Caco-2 (cell line): Measurements from ENCODE around the gene BHLHE40. TPM values are rescaled to one million over a fixed set of nuclear protein-coding genes. Genes with fewer than 3 reads are reported as not detected.

Source experiments
- BruUV-seq: library from RNA; stranded (reverse); fragments of 400-500 nt; replicated peaks from 2 replicates; lab custom pipeline; 2021; lab: Mats Ljungman, UMichigan
- CTCF ChIA-PET: fragments of 300-600 bp; sonication (Branson Sonifier 250); formaldehyde crosslinking; loops from one replicate; lab custom pipeline; 2022; ENCODE audit warnings: antibody characterized with exemption; lab: Charles Lee
- POLR2A ChIA-PET: fragments of 300-600 bp; sonication (Branson Sonifier 250); formaldehyde crosslinking; loops from one replicate; lab custom pipeline; 2022; ENCODE audit warnings: antibody characterized with exemption; lab: Charles Lee
- DNase-seq, 2 experiments: peaks; one replicate each; pipeline versions ENCODE4 v3.0.0 to v3.0.0-alpha.2; 2020 to 2022
- H3K27me3 ChIP-seq: replicated peaks from 2 replicates; pipeline ENCODE4 v1.6.0; 2011; ENCODE audit warnings: low read length; ENCODE audit not compliant: control insufficient read depth, insufficient read depth
- H3K36me3 ChIP-seq: 2 replicates; pipeline ENCODE4 v1.5.1; 2011; ENCODE audit warnings: low read length; ENCODE audit not compliant: control insufficient read depth, insufficient read depth
- H3K4me1 ChIP-seq: fragments of 250-450 bp; sonication (Bioruptor Pico); 2 replicates; pipeline ENCODE4 v1.5.1; 2020; ENCODE audit warnings: mild to moderate bottlenecking
- H3K4me3 ChIP-seq: 2 replicates; pipeline ENCODE4 v1.5.1; 2011; ENCODE audit warnings: low read depth, mild to moderate bottlenecking, control low read depth, low read length
- H3K9me3 ChIP-seq: fragments of 250-450 bp; sonication (Bioruptor Pico); 2 replicates; pipeline ENCODE4 v1.5.1; 2020; ENCODE audit warnings: mild to moderate bottlenecking, moderate library complexity
- H3K27ac Mint-ChIP-seq: one replicate; pipeline ENCODE4 v1.8.0; 2022; ENCODE audit warnings: mixed read lengths; ENCODE audit not compliant: unreplicated experiment
- H3K27me3 Mint-ChIP-seq: one replicate; pipeline ENCODE4 v1.8.0; 2022; ENCODE audit warnings: mixed read lengths; ENCODE audit not compliant: insufficient read depth, unreplicated experiment
- H3K36me3 Mint-ChIP-seq: one replicate; pipeline ENCODE4 v1.8.0; 2022; ENCODE audit warnings: mild to moderate bottlenecking, mixed read lengths; ENCODE audit not compliant: insufficient read depth, unreplicated experiment
- H3K4me1 Mint-ChIP-seq: one replicate; pipeline ENCODE4 v1.8.0; 2022; ENCODE audit warnings: low read depth, mixed read lengths; ENCODE audit not compliant: unreplicated experiment
- H3K4me3 Mint-ChIP-seq: one replicate; pipeline ENCODE4 v1.8.0; 2022; ENCODE audit warnings: mild to moderate bottlenecking, moderate library complexity, mixed read lengths; ENCODE audit not compliant: unreplicated experiment
- H3K9me3 Mint-ChIP-seq: one replicate; pipeline ENCODE4 v1.8.0; 2022; ENCODE audit warnings: mixed read lengths; ENCODE audit not compliant: unreplicated experiment
- intact Hi-C: fragments of 100-400 bp; cut with micrococcal nuclease; formaldehyde crosslinking; loops from one replicate; pipeline ENCODE4 v1.10.0; 2022; ENCODE audit not compliant: unreplicated experiment
- total RNA-seq: library from RNA; stranded (reverse); gene quantifications from 2 replicates; pipeline ENCODE4 v1.2.3, GENCODE V29; 2022
- TF ChIP-seq, protein P1 (sequence below), 2 experiments: fragments of 200-600 bp in 1 of 2; IDR thresholded peaks; 1 replicate in 1 of 2; 2 replicates in 1 of 2; pipeline versions ENCODE4 v1.5.1 to v1.8.0; 2011 to 2022; ENCODE audit warnings: antibody characterized with exemption in 1 of 2, control low read depth in 1 of 2, inconsistent platforms in 1 of 2, low read depth in 1 of 2, low read length in 1 of 2, mild to moderate bottlenecking in 1 of 2, moderate library complexity in 1 of 2; ENCODE audit not compliant: insufficient read depth in 1 of 2, severe bottlenecking in 1 of 2, unreplicated experiment in 1 of 2

The BHLHE40 gene
- total RNA-seq, 1 experiment from 2014 or later, result 8.5 TPM

DNA sequence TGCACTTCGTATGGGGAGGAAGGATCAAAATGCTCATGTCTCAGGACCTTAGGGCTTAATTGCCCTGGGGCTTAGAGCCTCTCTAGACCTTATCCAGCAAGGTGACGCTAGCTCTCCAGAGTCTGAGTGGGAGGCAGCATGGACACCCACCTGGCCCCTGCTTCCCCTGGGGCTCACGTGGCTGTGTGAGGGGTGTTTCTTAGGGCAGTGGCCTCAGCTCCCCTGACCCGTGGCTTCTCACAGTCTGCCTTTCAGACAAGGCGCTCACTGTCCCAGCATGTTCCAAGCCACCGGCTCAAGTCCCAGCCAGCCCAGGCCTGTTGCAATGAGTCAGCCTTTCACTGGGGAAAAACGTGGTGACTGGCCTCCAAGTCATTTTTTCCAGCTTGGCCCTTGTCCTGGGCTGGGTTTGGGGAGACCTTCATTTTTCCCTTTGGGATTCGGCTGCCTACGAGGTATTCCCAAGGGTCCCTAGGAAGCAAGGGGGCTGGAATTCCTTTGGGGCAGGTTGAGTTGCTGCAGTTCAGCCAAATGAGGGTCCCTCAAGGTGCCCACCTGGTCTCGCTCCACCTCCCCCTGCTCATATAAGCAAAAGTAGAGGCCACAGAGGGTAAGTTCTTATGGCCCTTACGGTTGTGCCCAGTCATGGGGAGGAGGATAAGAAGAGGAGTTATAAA, 15.7 kb downstream of the BHLHE40 start:
- DNase-seq, result no peak
- CTCF ChIA-PET, result interaction anchor here (0.6 to 0.7 kb wide), 2 partner anchors 9 to 283 kb away, joined by 3 to 5 read pairs; no protein-coding TSS in a partner anchor
- no peaks in the 10 kb centered on the region for H3K9me3 ChIP-seq
- Mint-ChIP-seq H3K27ac (no peak overlapping the region), H3K36me3 (peaks cover 6% of the 10 kb centered on the region), H3K4me3 (no peak overlapping the region), H3K4me1 (peaks cover 16% of the 10 kb centered on the region), H3K9me3 (no peaks in the 10 kb centered on the region), H3K27me3 (no peaks in the 10 kb centered on the region)
- H3K36me3 ChIP-seq, result no peaks in the 10 kb centered on the region
- TF ChIP-seq, protein P1, sequence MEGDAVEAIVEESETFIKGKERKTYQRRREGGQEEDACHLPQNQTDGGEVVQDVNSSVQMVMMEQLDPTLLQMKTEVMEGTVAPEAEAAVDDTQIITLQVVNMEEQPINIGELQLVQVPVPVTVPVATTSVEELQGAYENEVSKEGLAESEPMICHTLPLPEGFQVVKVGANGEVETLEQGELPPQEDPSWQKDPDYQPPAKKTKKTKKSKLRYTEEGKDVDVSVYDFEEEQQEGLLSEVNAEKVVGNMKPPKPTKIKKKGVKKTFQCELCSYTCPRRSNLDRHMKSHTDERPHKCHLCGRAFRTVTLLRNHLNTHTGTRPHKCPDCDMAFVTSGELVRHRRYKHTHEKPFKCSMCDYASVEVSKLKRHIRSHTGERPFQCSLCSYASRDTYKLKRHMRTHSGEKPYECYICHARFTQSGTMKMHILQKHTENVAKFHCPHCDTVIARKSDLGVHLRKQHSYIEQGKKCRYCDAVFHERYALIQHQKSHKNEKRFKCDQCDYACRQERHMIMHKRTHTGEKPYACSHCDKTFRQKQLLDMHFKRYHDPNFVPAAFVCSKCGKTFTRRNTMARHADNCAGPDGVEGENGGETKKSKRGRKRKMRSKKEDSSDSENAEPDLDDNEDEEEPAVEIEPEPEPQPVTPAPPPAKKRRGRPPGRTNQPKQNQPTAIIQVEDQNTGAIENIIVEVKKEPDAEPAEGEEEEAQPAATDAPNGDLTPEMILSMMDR (IDR thresholded peaks at IDR 0.05; ENCODE audit: insufficient read depth in 1 of 2, low read depth in 1 of 2, low read length in 1 of 2, severe bottlenecking in 1 of 2, unreplicated experiment in 1 of 2), result no peak
- H3K4me1 ChIP-seq, result peaks cover 26% of the 10 kb centered on the region
- intact Hi-C loops, result no loop called here
- H3K4me3 ChIP-seq, result no peak overlapping the region
- H3K27me3 ChIP-seq, result no peaks in the 10 kb centered on the region
- BruUV-seq, result no TSS peak
- POLR2A ChIA-PET, result interaction anchor here (0.8 kb wide), 1 partner anchor 16 kb away, joined by 4 read pairs; the partner anchor contains the start of gene BHLHE40

DNA sequence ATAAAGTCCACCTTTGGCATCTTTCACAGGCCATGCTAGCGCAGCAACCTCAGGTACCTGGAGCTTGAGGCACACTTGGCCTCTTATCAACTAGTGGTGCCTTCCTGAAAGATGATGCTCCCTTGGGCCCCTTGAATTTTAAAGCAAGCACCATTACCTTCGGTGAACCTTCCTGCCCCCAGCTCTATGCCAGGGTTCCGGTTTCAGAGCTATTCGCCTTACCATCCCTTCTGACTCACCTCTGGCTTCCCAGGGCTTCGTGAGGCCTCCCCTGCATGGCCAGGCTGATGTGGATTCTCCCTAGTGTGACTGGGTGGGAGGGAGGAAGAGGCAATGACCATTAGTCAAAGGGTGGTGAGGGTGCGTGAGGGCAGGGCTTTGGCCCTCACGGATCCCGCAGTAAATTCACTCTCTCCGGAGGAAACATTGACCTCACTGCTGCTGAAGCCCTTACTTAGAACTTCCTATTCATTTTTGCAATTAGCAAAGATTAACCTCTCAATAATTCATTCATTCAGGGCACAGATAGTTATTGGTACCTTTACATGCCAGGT, 16.3 kb downstream of the BHLHE40 start:
- peaks cover 6% of the 10 kb centered on the region for H3K36me3 Mint-ChIP-seq
- peak overlapping the region; percentile 68 for H3K27ac Mint-ChIP-seq
- DNase-seq, result no peak
- Histone ChIP-seq H3K27me3 (no peaks in the 10 kb centered on the region), H3K4me1 (peaks cover 26% of the 10 kb centered on the region), H3K4me3 (no peak overlapping the region), H3K9me3 (no peaks in the 10 kb centered on the region), H3K36me3 (no peaks in the 10 kb centered on the region)
- no peaks in the 10 kb centered on the region for H3K27me3 Mint-ChIP-seq
- POLR2A ChIA-PET, result no interaction called here
- H3K4me1 Mint-ChIP-seq, result peaks cover 16% of the 10 kb centered on the region
- TF ChIP-seq, protein P1 (IDR thresholded peaks at IDR 0.05; ENCODE audit: insufficient read depth in 1 of 2, low read depth in 1 of 2, low read length in 1 of 2, severe bottlenecking in 1 of 2, unreplicated experiment in 1 of 2), result no peak
- no TSS peak for BruUV-seq
- H3K9me3 Mint-ChIP-seq, result no peaks in the 10 kb centered on the region
- intact Hi-C loops, result no loop called here
- CTCF ChIA-PET, result no interaction called here
- H3K4me3 Mint-ChIP-seq, result no peak overlapping the region

DNA sequence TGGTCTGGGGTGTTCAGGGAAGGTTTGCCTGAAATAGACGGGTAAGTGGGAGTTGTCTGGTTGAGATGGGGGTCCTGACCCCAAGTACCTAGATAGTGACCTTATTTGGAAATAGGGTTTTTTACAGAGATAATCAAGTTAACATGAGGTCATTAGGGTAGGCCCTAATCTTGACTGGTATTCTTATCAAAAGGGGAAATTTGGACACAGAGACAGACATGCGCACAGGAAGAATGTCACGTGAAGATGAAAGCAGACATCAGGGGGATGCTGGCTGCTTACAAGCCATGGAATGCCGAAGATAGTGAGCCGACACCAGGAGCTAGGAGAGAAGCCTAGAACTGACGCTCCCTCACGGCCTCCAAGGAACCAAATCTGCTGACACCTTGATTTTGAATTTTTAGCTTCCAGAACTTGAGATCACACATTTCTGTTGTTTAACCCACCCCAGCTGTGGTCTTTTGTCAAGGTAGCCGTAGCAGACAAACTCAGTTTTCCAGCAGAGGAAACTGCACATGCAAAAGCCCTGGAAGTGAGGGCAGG, 17.1 kb downstream of the BHLHE40 start:
- POLR2A ChIA-PET, result interaction anchor here (1.0 kb wide), 1 partner anchor 17 kb away, joined by 3 read pairs; no protein-coding TSS in a partner anchor
- peaks cover 6% of the 10 kb centered on the region for H3K36me3 Mint-ChIP-seq
- TF ChIP-seq, protein P1 (IDR thresholded peaks at IDR 0.05; ENCODE audit: insufficient read depth in 1 of 2, low read depth in 1 of 2, low read length in 1 of 2, severe bottlenecking in 1 of 2, unreplicated experiment in 1 of 2), result no peak
- H3K27ac Mint-ChIP-seq, result peak overlapping the region; percentile 68
- DNase-seq, result no peak
- CTCF ChIA-PET, result no interaction called here
- H3K4me3 Mint-ChIP-seq, result no peak overlapping the region
- intact Hi-C loops, result no loop called here
- Histone ChIP-seq H3K9me3 (no peaks in the 10 kb centered on the region), H3K36me3 (no peaks in the 10 kb centered on the region), H3K4me1 (peaks cover 26% of the 10 kb centered on the region), H3K4me3 (no peak overlapping the region), H3K27me3 (no peaks in the 10 kb centered on the region)
- no peaks in the 10 kb centered on the region for H3K27me3 Mint-ChIP-seq
- H3K4me1 Mint-ChIP-seq, result peaks cover 16% of the 10 kb centered on the region
- no peaks in the 10 kb centered on the region for H3K9me3 Mint-ChIP-seq
- no TSS peak for BruUV-seq
